GM21529 (cell line): ENCODE measurements around the gene PEF1.
A peak's percentile ranks its signal among the peaks of the same experiment; 100 is the strongest.
"Not testable (repeated sequence)": the region's sequence is repeated elsewhere in the genome, so short reads cannot be mapped to it uniquely, and the experiment has no call there.

Experiments used
- ATAC-seq: cut with Tn5 transposase; IDR thresholded peaks from one replicate; pipeline ENCODE4 v1.9.1; 2021; ENCODE audit not compliant: unreplicated experiment

PEF1 gene

GRCh38 chr1:31615414-31615813 is 29.3 kb downstream of the PEF1 start:
- ATAC-seq: no peak

DNA sequence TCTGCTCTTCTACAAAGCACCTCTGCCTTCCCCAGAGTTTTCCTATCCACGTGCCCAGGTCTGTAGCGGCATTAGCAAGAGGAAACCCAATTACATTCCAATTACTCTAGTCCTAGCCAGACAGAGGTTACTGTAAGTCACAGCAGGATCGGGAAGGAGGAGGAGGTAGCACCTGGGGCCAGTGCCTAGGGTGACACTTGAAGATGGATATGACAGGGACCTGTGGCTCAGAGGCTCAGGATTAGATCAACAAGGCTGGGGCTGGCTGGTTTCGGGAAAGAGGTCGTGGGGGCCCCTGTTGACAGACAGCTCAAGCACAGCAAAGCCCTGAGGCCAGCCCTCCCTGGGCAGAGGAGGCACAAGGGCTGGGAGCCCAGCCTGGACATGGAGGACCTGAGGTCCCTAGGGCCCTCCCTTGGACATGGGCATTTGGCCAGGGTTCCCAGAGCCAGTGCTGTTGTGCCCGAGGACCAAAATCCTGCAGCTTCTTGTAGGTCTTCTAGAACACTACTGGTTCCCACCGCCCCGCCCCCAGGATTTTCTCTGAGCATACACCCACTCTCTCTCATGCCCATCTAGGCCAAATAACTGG is 30.2 kb downstream of the PEF1 start:
- no peak for ATAC-seq

- no peak for ATAC-seq
Measured at GRCh38 chr1:31609514-31610118, 35.1 kb downstream of the PEF1 start.

GRCh38 chr1:31607360-31607759 is 37.3 kb downstream of the PEF1 start:
- ATAC-seq: no peak

GRCh38 chr1:31605908-31606427 is 38.7 kb downstream of the PEF1 start:
- peak; percentile 98 for ATAC-seq

- no peak for ATAC-seq
Measured at GRCh38 chr1:31602081-31602480, 42.6 kb downstream of the PEF1 start.

GRCh38 chr1:31600641-31601040 is 44.0 kb downstream of the PEF1 start:
- no peak for ATAC-seq

- no peak for ATAC-seq
Measured at GRCh38 chr1:31598980-31599379, 45.7 kb downstream of the PEF1 start.

- ATAC-seq: no peak
Measured at GRCh38 chr1:31596737-31597097, 48.0 kb downstream of the PEF1 start.

- ATAC-seq: no peak
Measured at GRCh38 chr1:31595836-31596736, 48.6 kb downstream of the PEF1 start.

DNA sequence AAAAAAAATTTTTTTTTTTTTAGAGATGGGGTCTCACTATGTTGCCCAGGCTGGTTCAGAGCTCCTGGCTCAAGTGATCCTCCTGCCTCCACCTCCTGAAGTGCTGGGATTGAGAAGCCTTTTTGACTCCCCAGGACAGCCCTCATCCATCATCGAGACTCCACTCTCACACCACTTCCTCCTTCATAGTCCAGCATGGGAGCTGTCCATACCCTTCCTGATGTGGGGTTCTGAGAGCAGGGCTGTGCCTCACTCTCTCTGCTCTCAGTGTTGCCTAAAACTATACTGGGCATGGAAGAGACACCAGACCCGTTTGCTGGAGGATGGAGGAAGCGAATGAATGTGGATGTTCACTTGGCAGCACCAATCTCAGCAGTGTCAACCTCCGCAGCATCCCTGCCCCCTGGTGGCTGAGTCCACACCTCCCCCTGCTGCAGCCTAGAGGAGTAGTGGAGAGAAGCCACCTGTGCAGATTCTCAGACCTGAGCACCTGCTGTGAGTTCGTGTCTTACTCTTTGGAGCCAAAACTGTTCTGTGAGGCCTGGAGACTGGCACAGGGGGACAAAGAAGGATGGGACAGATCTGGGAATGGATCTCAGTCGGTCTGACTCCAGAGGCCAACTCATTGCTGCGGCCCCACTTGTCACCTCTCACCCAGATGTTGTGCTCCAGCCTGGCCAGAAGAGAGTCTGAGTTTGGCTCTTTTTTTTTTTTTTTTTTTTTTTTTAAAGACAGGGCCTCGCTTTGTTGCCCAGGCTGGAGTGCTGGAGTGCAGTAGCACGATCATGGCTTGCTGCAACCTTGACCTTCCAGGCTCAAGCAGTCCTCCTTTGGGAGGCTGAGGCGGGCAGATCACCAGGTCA is 50.7 kb downstream of the PEF1 start:
- ATAC-seq: no peak

GRCh38 chr1:31593136-31593665 is 51.5 kb downstream of the PEF1 start:
- ATAC-seq: no peak

GRCh38 chr1:31592132-31592531 is 52.5 kb downstream of the PEF1 start:
- no peak for ATAC-seq

DNA sequence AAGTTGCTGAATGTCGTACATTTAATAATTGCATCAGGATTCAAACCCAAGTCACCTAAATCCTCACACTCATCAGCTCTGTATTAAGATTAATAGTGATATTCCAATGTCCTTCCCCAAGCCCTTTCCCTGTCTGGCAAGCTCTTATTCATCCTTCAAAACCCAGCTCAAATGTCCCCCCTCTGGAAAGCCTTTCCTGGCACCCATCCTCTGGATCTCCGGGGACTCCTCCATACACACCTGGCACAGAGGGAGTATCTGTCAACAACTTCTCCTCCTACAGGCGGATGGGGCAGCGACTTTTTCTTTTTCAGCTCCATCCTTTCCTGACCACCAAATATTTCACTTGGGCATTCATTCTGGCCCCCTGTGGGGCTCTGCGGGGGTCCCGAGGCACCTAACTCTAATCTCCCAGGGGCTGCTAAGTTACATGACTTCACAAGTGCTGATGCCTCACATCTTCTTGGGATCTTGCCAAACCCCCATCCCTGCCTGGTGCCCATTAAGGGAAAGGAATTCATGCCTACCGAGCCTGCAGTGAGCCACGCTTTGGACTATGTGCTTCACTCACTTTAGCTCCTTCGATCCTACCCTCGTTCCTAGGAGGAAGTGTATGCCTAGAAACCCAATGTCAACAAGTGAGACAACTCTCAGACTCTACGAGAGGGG is 53.1 kb downstream of the PEF1 start:
- ATAC-seq: no peak

GRCh38 chr1:31588751-31589515 is 55.7 kb downstream of the PEF1 start:
- ATAC-seq: no peak

- ATAC-seq: no peak
Measured at GRCh38 chr1:31587720-31588423, 56.8 kb downstream of the PEF1 start.

GRCh38 chr1:31587328-31587699 is 57.4 kb downstream of the PEF1 start:
- ATAC-seq: not testable (repeated sequence)

DNA sequence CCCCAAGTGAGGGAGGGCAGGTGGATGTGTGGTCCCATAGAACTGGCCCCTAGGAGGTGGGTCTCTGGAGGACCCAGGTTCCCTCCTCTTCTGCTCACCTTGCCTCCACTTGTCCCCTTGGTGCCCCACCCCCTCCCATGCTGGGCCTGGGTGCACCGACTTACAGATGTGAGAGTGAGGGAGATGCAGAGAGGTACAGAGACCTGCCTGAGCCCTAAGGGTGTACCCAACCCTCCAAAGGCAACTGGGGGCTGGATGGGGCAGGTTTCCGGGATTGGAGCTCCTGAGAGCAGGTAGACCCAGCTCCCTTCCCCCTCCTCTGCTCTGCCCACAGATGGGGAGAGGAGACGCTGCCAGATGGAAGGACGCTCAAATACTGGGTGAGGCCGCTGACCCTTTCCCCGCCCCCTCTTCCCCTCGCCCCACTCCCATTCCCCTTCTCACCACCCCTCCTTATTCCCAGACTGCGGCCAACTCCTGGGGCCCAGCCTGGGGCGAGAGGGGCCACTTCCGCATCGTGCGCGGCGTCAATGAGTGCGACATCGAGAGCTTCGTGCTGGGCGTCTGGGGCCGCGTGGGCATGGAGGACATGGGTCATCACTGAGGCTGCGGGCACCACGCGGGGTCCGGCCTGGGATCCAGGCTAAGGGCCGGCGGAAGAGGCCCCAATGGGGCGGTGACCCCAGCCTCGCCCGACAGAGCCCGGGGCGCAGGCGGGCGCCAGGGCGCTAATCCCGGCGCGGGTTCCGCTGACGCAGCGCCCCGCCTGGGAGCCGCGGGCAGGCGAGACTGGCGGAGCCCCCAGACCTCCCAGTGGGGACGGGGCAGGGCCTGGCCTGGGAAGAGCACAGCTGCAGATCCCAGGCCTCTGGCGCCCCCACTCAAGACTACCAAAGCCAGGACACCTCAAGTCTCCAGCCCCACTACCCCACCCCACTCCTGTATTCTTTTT is 58.0 kb downstream of the PEF1 start:
- ATAC-seq: no peak
